Keratinocyte (primary cell): ENCODE results near the gene AK9.

Experiments
- EZH2 ChIP-seq: IDR thresholded peaks from one replicate; pipeline ENCODE4 v1.6.1; 2012; ENCODE audit warnings: inconsistent platforms, mild to moderate bottlenecking, low read length, moderate library complexity
- TF ChIP-seq, protein P1 (sequence below), 3 experiments: IDR thresholded peaks in 1 of 3; conservative IDR thresholded peaks in 1 of 3; optimal IDR thresholded peaks in 1 of 3; 2 replicates in 2 of 3; 3 replicates in 1 of 3; pipeline versions ENCODE3 to v1.5.1; 2011; ENCODE audit warnings: low read length in 3 of 3, mild to moderate bottlenecking in 3 of 3, moderate library complexity in 2 of 3, control low read depth in 1 of 3, inconsistent platforms in 1 of 3; ENCODE audit not compliant: insufficient read depth in 2 of 3; ENCODE audit errors: extremely low read depth in 1 of 3

DNA sequence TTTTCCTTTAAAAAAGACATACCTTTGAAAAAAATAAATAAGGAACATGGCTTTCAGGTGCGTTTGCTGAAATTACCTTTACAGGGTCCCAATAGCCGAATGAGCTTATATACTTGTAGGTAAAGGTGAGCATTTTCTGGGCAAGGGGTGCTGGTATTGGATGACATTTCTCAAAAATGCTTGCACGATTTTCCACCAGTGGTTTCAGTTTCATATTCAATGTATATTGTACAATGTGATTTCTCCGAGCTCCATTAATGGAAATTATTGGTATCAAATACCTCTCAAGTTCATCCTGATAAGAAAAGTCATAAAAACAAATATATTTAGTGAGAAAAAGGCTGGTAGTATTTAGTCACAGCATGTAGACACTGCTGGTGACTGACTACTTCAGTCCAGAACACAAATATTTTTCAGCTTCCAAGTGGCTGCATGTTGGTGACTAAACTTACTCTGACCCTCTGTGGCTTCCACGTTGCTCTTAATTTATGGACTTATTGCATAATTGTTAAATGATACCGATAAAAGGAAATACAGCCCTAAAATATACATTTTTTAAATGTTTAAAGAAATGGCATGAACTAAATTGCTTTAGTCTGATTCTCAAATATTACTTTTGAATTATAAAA is 175.1 kb downstream of the AK9 start:
- TF ChIP-seq, protein P1, sequence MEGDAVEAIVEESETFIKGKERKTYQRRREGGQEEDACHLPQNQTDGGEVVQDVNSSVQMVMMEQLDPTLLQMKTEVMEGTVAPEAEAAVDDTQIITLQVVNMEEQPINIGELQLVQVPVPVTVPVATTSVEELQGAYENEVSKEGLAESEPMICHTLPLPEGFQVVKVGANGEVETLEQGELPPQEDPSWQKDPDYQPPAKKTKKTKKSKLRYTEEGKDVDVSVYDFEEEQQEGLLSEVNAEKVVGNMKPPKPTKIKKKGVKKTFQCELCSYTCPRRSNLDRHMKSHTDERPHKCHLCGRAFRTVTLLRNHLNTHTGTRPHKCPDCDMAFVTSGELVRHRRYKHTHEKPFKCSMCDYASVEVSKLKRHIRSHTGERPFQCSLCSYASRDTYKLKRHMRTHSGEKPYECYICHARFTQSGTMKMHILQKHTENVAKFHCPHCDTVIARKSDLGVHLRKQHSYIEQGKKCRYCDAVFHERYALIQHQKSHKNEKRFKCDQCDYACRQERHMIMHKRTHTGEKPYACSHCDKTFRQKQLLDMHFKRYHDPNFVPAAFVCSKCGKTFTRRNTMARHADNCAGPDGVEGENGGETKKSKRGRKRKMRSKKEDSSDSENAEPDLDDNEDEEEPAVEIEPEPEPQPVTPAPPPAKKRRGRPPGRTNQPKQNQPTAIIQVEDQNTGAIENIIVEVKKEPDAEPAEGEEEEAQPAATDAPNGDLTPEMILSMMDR (optimal IDR thresholded peaks at IDR 0.05 in 1 of 3, IDR thresholded peaks at IDR 0.05 in 1 of 3, conservative IDR thresholded peaks at IDR 0.05 in 1 of 3; ENCODE audit: extremely low read depth in 1 of 3, insufficient read depth in 2 of 3, low read length in 3 of 3): no peak
- TF ChIP-seq EZH2: no peak
